SHP77 (cell line): ENCODE data around the gene C1QTNF1.
A peak's percentile ranks its signal among the peaks of the same experiment; 100 is the strongest.
"Not testable (repeated sequence)": the region's sequence is repeated elsewhere in the genome, so short reads cannot be mapped to it uniquely, and the experiment has no call there.

Source experiments
- DNase-seq, 2 experiments: peaks; one replicate each; lab custom pipeline; 2025; lab: John Stamatoyannopoulos, UW

C1QTNF1 gene

GRCh38 chr17:79023180-79023705 lies 726 bp upstream of the C1QTNF1 start:
- no peak for DNase-seq

GRCh38 chr17:79024901-79025737 lies 1.1 kb downstream of the C1QTNF1 start:
- DNase-seq, result peak in 1 of 2 experiments; percentile 32

- peak; percentile 14 to 26 for DNase-seq
These were observed 2.7 kb downstream of the C1QTNF1 start for GRCh38 chr17:79026376-79027273.

- no peak for DNase-seq
These were observed 3.4 kb downstream of the C1QTNF1 start for GRCh38 chr17:79027274-79027924.

- no peak for DNase-seq
These were observed 4.0 kb downstream of the C1QTNF1 start for GRCh38 chr17:79027925-79028491.

GRCh38 chr17:79028496-79029326 lies 4.7 kb downstream of the C1QTNF1 start:
- no peak for DNase-seq

GRCh38 chr17:79029327-79030009 lies 5.5 kb downstream of the C1QTNF1 start:
- DNase-seq, result no peak

GRCh38 chr17:79030636-79031035 lies 6.7 kb downstream of the C1QTNF1 start:
- not testable (repeated sequence) for DNase-seq

GRCh38 chr17:79031996-79032875 lies 8.3 kb downstream of the C1QTNF1 start:
- no peak for DNase-seq

GRCh38 chr17:79033046-79033616 lies 9.2 kb downstream of the C1QTNF1 start:
- DNase-seq, result no peak

GRCh38 chr17:79033741-79034501 lies 10.0 kb downstream of the C1QTNF1 start:
- peak; percentile 78 to 81 for DNase-seq

GRCh38 chr17:79034931-79035485 lies 11.0 kb downstream of the C1QTNF1 start:
- no peak for DNase-seq

GRCh38 chr17:79035686-79036085 lies 11.7 kb downstream of the C1QTNF1 start:
- DNase-seq, result no peak

GRCh38 chr17:79036181-79036580 lies 12.2 kb downstream of the C1QTNF1 start:
- no peak for DNase-seq

- no peak for DNase-seq
These were observed 12.6 kb downstream of the C1QTNF1 start for GRCh38 chr17:79036596-79036995.

- no peak for DNase-seq
These were observed 14.7 kb downstream of the C1QTNF1 start for GRCh38 chr17:79038545-79039135.

GRCh38 chr17:79039171-79039570 lies 15.2 kb downstream of the C1QTNF1 start:
- DNase-seq, result no peak
